Keratinocyte (primary cell): Measurements from ENCODE around the gene TXNRD2. TPM values are rescaled to one million over a fixed set of nuclear protein-coding genes. Genes with fewer than 3 reads are reported as not detected.

ENCODE experiments used
- DNase-seq: peaks from one replicate; pipeline ENCODE4 v3.0.0-alpha.2; 2011; ENCODE audit warnings: low read depth, missing footprints, low spot score
- FAIRE-seq: peaks from 2 replicates; lab custom pipeline; 2011; peaks lifted over from hg19 to GRCh38; lab: Jason Lieb, UNC
- H2AFZ ChIP-seq: 2 replicates; pipeline ENCODE4 v1.6.0; 2012; ENCODE audit warnings: low read length, control low read depth, inconsistent platforms; ENCODE audit not compliant: control insufficient read depth
- H3K27ac ChIP-seq: 2 replicates; pipeline ENCODE4 v1.5.1; 2011; ENCODE audit warnings: low read length; ENCODE audit not compliant: control insufficient read depth, insufficient read depth
- H3K27me3 ChIP-seq: 3 replicates; pipeline ENCODE4 v1.6.0; 2011; ENCODE audit warnings: low read length; ENCODE audit not compliant: control insufficient read depth, insufficient read depth; ENCODE audit errors: extremely low read depth
- H3K36me3 ChIP-seq, 2 experiments: 2 replicates in 1 of 2; 3 replicates in 1 of 2; pipeline ENCODE4 v1.5.1; 2011; ENCODE audit warnings: low read length in 2 of 2, mild to moderate bottlenecking in 1 of 2; ENCODE audit not compliant: control insufficient read depth in 2 of 2, insufficient read depth in 2 of 2; ENCODE audit errors: extremely low read depth in 1 of 2
- H3K4me1 ChIP-seq: 3 replicates; pipeline ENCODE4 v1.5.1; 2011; ENCODE audit warnings: low read length; ENCODE audit not compliant: control insufficient read depth, insufficient read depth; ENCODE audit errors: extremely low read depth
- H3K4me2 ChIP-seq: 3 replicates; pipeline ENCODE4 v1.6.0; 2011; ENCODE audit warnings: low read depth, low read length; ENCODE audit not compliant: control insufficient read depth, insufficient read depth; ENCODE audit errors: extremely low read depth
- H3K4me3 ChIP-seq, 3 experiments: fragments of 200-600 bp in 1 of 3; sonication (generic) in 1 of 3; 2 replicates in 2 of 3; 3 replicates in 1 of 3; pipeline ENCODE4 v1.5.1; 2011 to 2016; ENCODE audit warnings: low read length in 3 of 3, mild to moderate bottlenecking in 3 of 3, control low read depth in 2 of 3, inconsistent platforms in 1 of 3, low read depth in 1 of 3, mixed read lengths in 1 of 3, mixed run types in 1 of 3, moderate library complexity in 1 of 3; ENCODE audit not compliant: control insufficient read depth in 2 of 3, insufficient read depth in 2 of 3; ENCODE audit errors: extremely low read depth in 1 of 3
- H3K79me2 ChIP-seq: 2 replicates; pipeline ENCODE4 v1.6.0; 2012; ENCODE audit warnings: low read length; ENCODE audit not compliant: control insufficient read depth, insufficient read depth
- H3K9ac ChIP-seq: 3 replicates; pipeline ENCODE4 v1.6.0; 2011; ENCODE audit warnings: low read length; ENCODE audit not compliant: control insufficient read depth, insufficient read depth; ENCODE audit errors: extremely low read depth
- H3K9me1 ChIP-seq: 3 replicates; pipeline ENCODE4 v1.6.0; 2011; ENCODE audit warnings: low read length; ENCODE audit not compliant: control insufficient read depth, insufficient read depth; ENCODE audit errors: extremely low read depth
- H3K9me3 ChIP-seq: 2 replicates; pipeline ENCODE4 v1.5.1; 2012; ENCODE audit warnings: low read depth, low read length; ENCODE audit not compliant: control insufficient read depth
- H4K20me1 ChIP-seq: 3 replicates; pipeline ENCODE4 v1.6.0; 2011; ENCODE audit warnings: low read length; ENCODE audit not compliant: control insufficient read depth, insufficient read depth; ENCODE audit errors: extremely low read depth
- CTCF ChIP-seq, 3 experiments: IDR thresholded peaks in 1 of 3; conservative IDR thresholded peaks in 1 of 3; optimal IDR thresholded peaks in 1 of 3; 2 replicates in 2 of 3; 3 replicates in 1 of 3; pipeline versions ENCODE3 to v1.5.1; 2011; ENCODE audit warnings: low read length in 3 of 3, mild to moderate bottlenecking in 3 of 3, moderate library complexity in 2 of 3, control low read depth in 1 of 3, inconsistent platforms in 1 of 3; ENCODE audit not compliant: insufficient read depth in 2 of 3; ENCODE audit errors: extremely low read depth in 1 of 3
- EZH2 ChIP-seq: IDR thresholded peaks from one replicate; pipeline ENCODE4 v1.6.1; 2012; ENCODE audit warnings: inconsistent platforms, mild to moderate bottlenecking, low read length, moderate library complexity
- dilution Hi-C: fragments of 300-500 bp; cut with MboI; formaldehyde crosslinking; loops from one replicate; pipeline ENCODE4 v1.7.0; 2020; ENCODE audit warnings: low sequenced_read_pairs; ENCODE audit not compliant: extremely low pct_ligation_motif_present
- polyA plus RNA-seq, 5 experiments: library from polyadenylated mRNA; depleted of rRNA in 3 of 5; stranded (reverse) in 3 of 5; stranded (forward) in 1 of 5; unstranded in 1 of 5; fragments of >200 nt; gene quantifications; 1 replicate in 1 of 5; 2 replicates in 3 of 5; 3 replicates in 1 of 5; pipeline versions ENCODE4 v1.2.1 to v1.2.3, GENCODE V29; 2011 to 2012; ENCODE audit warnings: missing spikeins in 2 of 5, low read depth in 1 of 5, low replicate concordance in 1 of 5

The TXNRD2 gene
- polyA plus RNA-seq, 1 donor (not counting 4 experiments of a cell fraction or from before 2014, with no cell fraction given): 16.0 TPM

- peaks cover 12 to 21% of the 10 kb centered on the region in 2 experiments for H3K36me3 ChIP-seq
- peak within 1 kb of the TSS; percentile 66 for H3K27ac ChIP-seq
- FAIRE-seq (no peak), DNase-seq (peak; percentile 76)
- H3K4me2 ChIP-seq: peak within 1 kb of the TSS; percentile 96
- H3K79me2 ChIP-seq: peaks cover 54% of the 10 kb centered on the region
- H3K9me1 ChIP-seq: no peaks in the 10 kb centered on the region
- peaks cover 9% of the 10 kb centered on the region for H4K20me1 ChIP-seq
- peaks cover 43% of the 10 kb centered on the region for H3K4me1 ChIP-seq
- TF ChIP-seq CTCF (optimal IDR thresholded peaks at IDR 0.05 in 1 of 3, IDR thresholded peaks at IDR 0.05 in 1 of 3, conservative IDR thresholded peaks at IDR 0.05 in 1 of 3; ENCODE audit: extremely low read depth in 1 of 3, insufficient read depth in 2 of 3, low read length in 3 of 3) (peak in 1 of 3 experiments; percentile 50), EZH2 (no peak)
- peak within 1 kb of the TSS; percentile 89 to 93 (median 93) for H3K4me3 ChIP-seq
- H3K9me3 ChIP-seq: no peaks in the 10 kb centered on the region
- H3K9ac ChIP-seq: peak within 1 kb of the TSS; percentile 87
- H3K27me3 ChIP-seq: no peaks in the 10 kb centered on the region
- dilution Hi-C loops: no loop called here
- H2AFZ ChIP-seq: peak within 1 kb of the TSS; percentile 84
Observed at GRCh38 chr22:19854778-19855503, 86.7 kb downstream of the TXNRD2 start, which contains the start of the genes GNB1L and RTL10. TSS of gene GNB1L (minus strand) at chr22:19854874. CDS start at chr22:19821355, 33,519 bp downstream. TSS of gene RTL10 (minus strand) at chr22:19854874. CDS start at chr22:19852261, 2,613 bp downstream.

GRCh38 chr22:19853879-19854777 lies 87.5 kb downstream of the TXNRD2 start:
- dilution Hi-C loops: no loop called here
- H3K4me1 ChIP-seq: peaks cover 51% of the 10 kb centered on the region
- peaks cover 9% of the 10 kb centered on the region for H4K20me1 ChIP-seq
- H3K27me3 ChIP-seq: no peaks in the 10 kb centered on the region
- no peaks in the 10 kb centered on the region for H3K9me1 ChIP-seq
- peak overlapping the region; percentile 96 for H3K4me2 ChIP-seq
- no peak for TF ChIP-seq EZH2
- DNase-seq (no peak), FAIRE-seq (no peak)
- H2AFZ ChIP-seq: peak overlapping the region; percentile 17
- no peaks in the 10 kb centered on the region for H3K9me3 ChIP-seq
- H3K79me2 ChIP-seq: peaks cover 54% of the 10 kb centered on the region
- H3K9ac ChIP-seq: peak overlapping the region; percentile 87
- H3K36me3 ChIP-seq: peaks cover 12 to 21% of the 10 kb centered on the region in 2 experiments
- H3K27ac ChIP-seq: peak overlapping the region; percentile 66
- H3K4me3 ChIP-seq: peak overlapping the region; percentile 89 to 93 (median 93)
